ENCODE results near the gene FAM169A.
A peak's percentile ranks its signal among the peaks of the same experiment; 100 is the strongest.
"Not testable (repeated sequence)": the region's sequence is repeated elsewhere in the genome, so short reads cannot be mapped to it uniquely, and the experiment has no call there.

FAM169A gene

DNA sequence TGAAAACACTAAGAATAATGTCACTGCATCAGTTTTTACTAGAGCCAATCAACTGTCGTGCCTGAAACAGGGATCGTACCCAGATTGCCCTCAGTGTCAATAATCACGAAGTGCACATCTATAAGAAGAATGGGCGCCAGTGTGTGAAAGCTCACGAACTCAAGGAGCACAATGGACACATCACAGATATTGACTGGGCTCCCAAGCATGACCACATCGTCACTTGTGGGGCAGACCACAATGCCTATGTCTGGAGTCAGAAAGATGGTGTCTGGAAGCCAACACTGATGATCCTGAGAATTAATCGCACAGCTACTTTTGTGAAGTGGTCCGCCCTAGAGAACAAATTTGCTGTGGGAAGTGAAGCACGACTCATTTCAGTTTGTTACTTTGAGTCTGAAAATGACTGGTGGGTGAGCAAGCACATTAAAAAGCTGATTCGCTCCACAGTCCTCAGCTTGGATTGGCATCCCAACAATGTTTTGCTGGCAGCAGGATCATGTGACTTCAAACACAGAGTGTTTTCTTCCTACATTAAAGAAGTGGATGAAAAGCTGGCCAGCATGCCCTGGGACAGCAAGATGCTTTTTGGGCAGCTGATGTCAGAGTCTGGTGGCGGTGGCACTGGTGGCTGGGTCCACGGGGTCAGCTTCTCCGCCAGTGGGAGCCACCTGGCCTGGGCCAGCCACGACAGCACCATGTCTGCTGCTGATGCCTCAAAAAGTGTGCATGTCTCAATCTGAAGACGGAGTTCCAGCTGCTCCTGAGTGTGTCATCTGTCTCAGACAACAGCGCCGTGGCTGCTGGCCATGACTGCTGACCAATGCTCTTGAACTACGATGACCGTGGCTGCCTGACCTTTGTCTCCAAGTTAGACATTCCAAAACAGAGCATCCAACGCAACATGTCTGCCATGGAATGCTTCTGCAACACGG lies 66.9 kb downstream of the FAM169A start:
- peak; percentile 57 for DNase-seq (ENCODE audit: low spot score)
- FAIRE-seq: peak; percentile 78

DNA sequence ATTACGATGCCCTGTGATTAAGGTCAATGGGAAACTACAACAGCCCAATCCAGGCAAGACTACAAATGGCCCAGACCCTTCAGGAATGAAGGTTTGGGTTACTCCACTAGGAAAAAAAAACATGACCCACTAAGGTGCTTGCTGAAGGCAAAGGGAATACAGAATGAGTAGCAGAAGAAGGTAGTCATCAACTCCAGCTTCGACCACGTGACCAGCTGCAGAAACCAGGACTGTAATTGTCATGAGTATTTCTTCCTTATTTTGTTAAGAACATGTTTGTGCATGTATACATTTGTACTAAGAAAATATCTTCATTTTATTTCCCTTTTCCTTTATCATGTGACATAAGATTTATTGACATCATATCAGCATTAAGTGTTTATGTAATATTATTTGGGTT lies 74.5 kb downstream of the FAM169A start:
- FAIRE-seq; DNase-seq (ENCODE audit: low spot score): not testable (repeated sequence)

DNA sequence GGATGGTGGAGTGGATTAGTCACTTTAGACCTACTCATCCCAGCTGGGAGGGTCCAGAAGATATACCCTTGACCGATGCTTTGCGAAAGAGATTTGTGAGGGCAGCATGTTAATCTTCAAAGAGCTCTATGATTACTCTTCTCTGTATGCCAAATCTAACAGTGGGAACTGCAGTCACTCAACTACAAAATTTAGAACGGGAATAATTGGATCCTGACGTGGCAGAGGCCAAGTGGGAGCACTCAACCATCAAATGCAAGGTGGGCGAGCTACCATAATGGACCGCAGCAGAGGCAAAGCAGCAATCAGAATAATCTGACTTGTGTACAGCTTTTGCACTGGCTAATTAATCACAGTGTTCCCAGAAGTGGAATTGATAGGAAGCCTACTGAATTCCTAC lies 78.8 kb downstream of the FAM169A start:
- FAIRE-seq (no peak), DNase-seq (ENCODE audit: low spot score) (no peak)

DNA sequence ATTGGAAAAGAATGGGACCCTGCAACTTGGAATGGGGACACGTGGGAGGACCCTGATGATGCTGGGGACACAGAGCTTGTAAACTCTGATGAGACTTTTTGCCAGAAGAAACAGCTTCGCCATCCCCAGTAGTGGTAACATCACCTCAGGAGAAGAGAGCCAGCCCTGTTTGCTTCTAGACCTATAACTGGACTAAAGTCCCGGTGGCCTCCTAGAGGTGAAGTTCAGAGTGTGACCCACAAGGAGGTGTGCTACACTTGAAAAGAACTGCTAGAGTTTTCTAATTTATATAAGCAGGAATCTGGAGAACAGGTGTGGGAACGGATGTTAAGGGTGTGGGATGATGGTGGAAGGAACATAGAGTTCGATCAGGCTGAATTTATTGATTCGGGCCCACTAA lies 79.3 kb downstream of the FAM169A start:
- FAIRE-seq: no peak
- no peak for DNase-seq (ENCODE audit: low spot score)

DNA sequence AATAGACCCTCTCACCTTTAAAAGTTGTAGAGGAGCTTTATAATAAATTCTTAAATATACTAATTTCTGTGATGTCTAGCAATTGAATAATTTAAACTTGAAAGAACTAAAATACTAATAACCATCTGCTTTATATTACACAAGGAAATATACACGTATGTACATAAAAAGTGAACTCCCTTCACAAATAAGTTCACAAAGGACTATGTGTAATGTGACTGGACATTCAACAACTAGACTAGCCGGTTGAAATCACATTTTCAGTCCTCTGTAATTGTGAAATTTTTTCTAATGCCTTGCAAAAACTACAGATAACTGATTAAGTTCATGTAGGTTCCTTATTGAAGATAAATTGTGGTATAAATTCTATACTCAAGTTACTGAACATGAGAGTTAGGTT lies 87.6 kb downstream of the FAM169A start:
- DNase-seq (ENCODE audit: low spot score) (no peak), FAIRE-seq (no peak)

DNA sequence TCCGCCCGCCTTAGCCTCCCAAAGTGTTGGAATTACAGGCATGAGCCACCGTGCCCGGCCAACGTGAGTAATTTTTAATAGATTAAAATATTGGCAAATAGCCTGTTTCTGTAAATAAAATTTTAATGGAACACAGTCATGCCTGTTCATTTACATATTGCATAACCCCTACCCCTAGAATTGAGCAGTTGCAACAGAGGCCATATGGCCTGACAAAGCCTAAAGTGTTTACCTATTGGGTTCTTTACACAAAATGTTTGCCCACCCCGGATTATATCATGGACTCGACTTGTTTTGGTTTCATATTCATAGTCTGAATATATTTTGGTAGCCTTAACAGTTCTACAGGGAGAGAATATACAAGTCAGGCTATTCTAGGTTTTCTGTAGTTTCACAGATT lies 93.8 kb downstream of the FAM169A start:
- DNase-seq (ENCODE audit: low spot score): no peak
- FAIRE-seq: no peak

DNA sequence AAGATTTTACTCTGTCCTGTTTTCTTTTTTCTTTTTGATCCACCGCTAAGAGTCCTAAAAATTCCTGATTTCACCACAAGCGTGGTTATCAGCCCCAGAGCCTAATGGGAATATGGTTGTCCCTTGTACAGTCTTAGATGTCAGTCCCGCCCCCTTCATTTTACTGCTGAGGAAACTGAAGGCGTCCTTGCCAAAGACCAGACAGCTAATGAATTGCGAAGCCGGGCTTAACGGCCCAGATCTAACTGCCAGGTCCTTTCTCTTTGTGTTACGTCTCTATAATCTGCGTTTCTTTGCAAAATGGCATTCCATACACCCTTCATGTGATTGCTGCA lies 98.6 kb downstream of the FAM169A start:
- FAIRE-seq: no peak
- no peak for DNase-seq (ENCODE audit: low spot score)

DNA sequence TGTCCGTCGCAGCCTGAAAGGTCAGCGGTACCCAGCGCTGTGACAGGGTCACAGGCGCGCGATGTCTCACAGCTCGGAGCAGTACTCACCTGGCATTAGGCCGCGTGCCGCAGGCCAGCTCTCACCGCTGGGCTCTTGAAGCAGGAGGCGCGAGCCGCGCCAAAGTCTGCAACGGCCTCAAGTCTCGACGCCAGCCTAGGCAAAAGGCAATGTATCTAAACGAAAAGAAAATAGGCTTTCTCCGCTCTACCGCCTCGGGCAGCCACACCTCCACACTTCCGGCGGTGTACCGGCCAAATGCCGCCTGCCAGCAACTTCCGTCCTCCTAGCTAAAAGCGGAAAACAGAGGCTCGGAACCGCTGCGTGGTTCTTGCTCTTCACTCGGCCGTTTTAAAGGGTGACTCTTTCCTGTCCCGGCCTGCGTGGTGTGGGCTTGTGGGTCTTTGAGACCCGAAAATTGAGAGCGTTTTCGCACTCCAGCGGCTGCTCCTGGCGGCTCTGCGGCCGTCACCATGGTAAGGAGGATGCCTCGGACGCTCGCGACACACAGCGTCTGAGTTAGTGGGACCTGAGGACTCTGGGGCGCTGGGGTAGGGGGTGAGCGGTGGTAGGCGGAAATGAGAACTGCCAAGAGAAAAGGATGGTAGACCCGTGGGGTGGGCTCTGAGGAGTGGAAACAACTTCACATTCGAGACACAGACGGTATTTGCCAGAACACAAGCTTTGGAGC lies 99.2 kb downstream of the FAM169A start, which contains the start of the genes GFM2 and NSA2:
Gene GFM2, minus strand, starts transcription at position 269 of the 730 bp plus-strand sequence. CDS start 3,375 bp downstream, outside the sequence.
Gene NSA2, plus strand, starts transcription at position 401 of the 730 bp plus-strand sequence. Its CDS starts 112 bp downstream, at position 513.
- FAIRE-seq (no peak), DNase-seq (ENCODE audit: low spot score) (peak; percentile 63)

DNA sequence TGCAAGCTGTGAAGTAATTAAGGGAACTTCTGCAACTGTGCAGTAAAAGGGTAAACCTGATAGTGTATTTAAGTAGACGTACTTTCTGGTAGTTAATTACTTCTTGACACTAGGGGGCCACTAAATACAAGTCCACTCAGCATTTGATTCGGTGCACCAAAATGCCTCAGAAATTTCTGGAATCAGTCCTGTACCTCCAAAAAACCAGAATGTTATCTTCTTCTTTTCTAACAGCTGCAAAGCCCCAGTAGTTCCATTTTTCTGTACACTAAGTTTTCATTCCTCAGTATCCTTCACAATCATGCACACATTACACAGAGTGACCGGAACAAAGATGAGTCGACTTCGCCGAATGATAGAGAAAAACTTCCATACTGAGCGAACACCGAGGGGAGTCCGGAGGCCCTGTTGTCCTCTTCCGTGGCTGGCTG lies 99.8 kb downstream of the FAM169A start:
- DNase-seq (ENCODE audit: low spot score): peak; percentile 14
- FAIRE-seq: no peak

DNA sequence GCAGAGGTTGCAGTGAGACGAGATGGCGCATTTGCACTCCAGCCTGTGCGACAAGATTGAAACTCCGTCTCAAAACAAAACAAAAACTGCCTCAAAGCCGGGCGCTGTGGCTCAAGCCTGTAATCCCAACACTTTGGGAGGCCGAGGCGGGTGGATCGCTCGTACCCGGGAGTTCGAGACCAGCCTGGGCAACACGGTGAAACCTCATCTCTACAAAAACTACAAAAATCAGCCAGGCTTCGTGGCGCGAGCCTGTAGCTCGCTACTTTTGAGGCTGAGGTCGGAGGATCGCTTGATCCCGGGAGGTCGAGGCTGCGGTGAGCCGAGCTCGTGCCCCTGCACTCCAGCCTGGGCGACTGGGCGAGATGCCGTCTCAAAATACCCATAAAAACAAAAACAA lies 100.3 kb downstream of the FAM169A start:
- DNase-seq (ENCODE audit: low spot score) (no peak), FAIRE-seq (no peak)

DNA sequence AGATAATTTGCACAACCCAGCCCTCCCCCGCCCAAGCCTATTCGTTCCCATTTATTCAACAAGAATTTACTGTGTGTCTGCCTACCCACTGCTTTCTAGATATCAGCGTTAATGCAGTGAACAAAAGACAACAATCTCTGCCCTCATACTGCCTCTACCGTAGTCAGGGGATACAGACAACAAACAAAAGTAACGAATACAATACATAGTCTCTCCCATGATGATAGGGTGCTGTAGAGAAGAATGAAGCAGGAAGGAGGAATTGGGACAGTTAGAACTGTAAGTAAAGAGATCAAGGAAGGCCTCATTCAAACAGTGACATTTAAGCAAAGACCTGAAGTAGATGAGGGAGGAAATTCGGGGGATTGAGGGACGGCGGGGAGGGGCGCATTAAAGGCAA lies 101.0 kb downstream of the FAM169A start:
- FAIRE-seq (no peak), DNase-seq (ENCODE audit: low spot score) (no peak)

DNA sequence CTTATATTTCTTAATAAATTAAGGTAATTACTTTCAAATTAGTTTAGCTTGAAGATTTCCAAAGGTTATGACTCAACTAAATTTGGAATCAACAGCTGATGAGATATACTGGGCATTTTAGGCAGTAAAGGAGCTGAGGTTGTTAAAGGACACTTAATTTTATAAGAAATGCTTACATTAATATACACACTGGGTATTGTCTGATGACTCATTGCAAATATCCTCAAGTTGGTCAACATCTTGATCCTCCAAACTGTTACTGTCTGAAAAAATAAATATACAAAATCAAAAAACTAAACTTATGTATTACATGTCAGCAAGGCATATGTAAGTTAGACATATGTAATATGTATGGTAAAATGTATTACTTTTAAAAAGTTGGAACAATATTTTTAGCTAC lies 102.7 kb downstream of the FAM169A start:
- FAIRE-seq (no peak), DNase-seq (ENCODE audit: low spot score) (no peak)

DNA sequence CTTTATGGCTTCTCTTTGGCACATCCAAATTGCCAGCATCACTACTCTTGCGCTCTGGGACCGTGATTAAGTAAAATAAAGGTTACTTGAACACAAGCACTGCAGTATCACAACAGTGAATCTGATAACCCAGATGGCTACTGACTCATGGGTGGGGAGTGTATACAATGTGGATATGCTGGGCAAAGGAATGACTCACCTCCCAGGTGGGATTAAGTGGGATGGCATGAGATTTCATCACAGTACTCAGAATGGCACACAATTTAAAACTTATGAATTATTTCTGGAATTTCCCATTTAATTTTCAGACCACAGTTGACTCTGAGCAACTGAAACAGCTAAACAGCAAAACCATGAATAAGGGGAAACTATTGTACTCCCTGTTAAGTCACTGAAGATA lies 103.6 kb downstream of the FAM169A start:
- FAIRE-seq (peak; percentile 87), DNase-seq (ENCODE audit: low spot score) (peak; percentile 81)

DNA sequence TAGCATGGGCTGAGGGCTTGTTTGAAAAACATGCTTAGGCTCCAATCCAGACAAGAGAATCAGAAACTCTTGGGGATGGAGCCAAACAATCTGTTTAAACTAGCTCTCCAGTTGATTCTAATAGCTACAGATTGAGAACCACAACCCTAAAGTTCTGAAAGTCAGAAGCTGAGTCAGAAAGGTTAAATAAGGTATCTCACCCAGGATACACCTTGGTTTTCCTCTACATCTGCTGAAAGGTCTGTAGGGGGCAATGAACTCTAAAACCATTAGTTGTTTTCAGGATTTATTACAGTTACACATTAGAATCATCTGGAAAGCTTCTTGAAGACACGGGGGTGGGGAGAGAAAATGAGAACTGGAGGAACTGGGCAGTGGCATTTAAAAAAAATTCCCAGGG lies 104.9 kb downstream of the FAM169A start:
- peak; percentile 29 for DNase-seq (ENCODE audit: low spot score)
- peak; percentile 77 for FAIRE-seq

DNA sequence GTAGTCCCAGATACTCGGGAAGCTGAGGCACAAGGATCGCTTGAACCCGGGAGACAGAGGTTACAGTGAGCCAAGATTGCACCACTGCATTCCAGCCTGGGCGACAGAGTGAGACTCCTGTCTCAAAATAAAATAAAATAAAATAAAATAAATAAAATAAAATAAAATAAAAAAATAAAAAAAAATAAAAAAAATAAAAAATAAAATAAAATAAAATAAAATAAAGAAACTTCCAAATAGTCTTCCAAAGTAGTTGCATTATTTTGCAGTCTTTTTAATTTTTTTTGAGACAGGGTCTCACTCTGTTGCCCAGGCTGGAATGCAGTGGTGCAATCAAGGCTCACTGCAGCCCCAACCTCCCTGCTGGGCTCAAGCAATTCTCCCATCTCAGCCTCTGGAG lies 117.4 kb downstream of the FAM169A start:
- DNase-seq (ENCODE audit: low spot score); FAIRE-seq: not testable (repeated sequence)

DNA sequence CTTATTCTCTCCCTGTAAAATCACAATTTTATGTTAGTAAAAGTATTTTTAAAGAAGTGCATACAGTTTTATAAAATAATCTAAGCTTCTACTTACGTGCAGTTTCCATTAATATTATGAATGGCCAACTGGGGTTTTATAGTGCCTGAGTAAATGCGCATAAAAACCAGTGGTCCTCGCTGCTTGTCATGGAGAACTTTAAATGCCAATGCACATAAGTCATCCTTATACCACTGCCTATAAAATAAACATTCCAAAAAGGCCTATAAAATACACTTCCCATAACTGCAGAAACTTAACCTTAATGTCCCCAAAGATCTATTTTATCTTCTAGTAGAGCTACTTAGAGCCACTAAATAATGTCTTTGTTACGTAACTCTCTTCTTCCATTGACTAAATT lies 127.8 kb downstream of the FAM169A start:
- no peak for FAIRE-seq

DNA sequence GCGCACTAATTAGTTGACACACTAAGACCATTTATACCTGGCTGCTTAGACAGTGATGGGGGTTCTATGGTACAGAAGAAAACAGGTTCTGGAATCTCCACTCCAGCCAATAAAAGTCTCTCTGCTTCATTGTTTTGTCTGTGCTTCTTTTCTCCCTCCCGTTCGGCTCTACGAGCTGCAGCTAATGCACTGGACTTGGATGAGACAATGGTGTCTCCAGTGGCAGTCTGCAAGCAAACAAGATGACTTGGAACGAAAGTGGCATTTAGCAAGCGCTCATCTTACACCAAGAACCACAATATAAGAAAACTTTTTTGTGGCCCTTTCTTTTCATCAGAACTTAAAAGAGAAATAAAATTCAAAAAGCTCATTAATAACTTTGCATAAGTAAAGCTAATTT lies 129.4 kb downstream of the FAM169A start:
- DNase-seq (ENCODE audit: low spot score) (no peak), FAIRE-seq (no peak)

More for the DNA sequence above, 127.8 kb downstream of the FAM169A start:
- no peak for DNase-seq (ENCODE audit: low spot score)

All from RCC 7860 (cell line).